Dedifferentiated amniotic fluid mesenchymal stem cell (primary cell): ENCODE data around the gene CMTM1.

ENCODE experiments used
- DNase-seq: peaks from one replicate; pipeline ENCODE4 v3.0.0-alpha.2; 2016; ENCODE audit errors: extremely low spot score

CMTM1 gene

GRCh38 chr16:66538910-66539309 is 27.3 kb upstream of the CMTM1 start:
- no peak for DNase-seq

- DNase-seq = no peak
Observed at GRCh38 chr16:66539623-66540469, 26.4 kb upstream of the CMTM1 start.

GRCh38 chr16:66541388-66542355 is 24.6 kb upstream of the CMTM1 start:
- DNase-seq = no peak

GRCh38 chr16:66542396-66542795 is 23.8 kb upstream of the CMTM1 start:
- no peak for DNase-seq

GRCh38 chr16:66543541-66543940 is 22.7 kb upstream of the CMTM1 start:
- no peak for DNase-seq

GRCh38 chr16:66544016-66544757 is 22.1 kb upstream of the CMTM1 start:
- DNase-seq = no peak

GRCh38 chr16:66547101-66547989 is 18.9 kb upstream of the CMTM1 start:
- no peak for DNase-seq

GRCh38 chr16:66548068-66548467 is 18.2 kb upstream of the CMTM1 start:
- DNase-seq = no peak

- DNase-seq = no peak
Observed at GRCh38 chr16:66548868-66549267, 17.4 kb upstream of the CMTM1 start.

GRCh38 chr16:66549284-66550131 is 16.7 kb upstream of the CMTM1 start, which contains the start of gene TK2:
Gene TK2 (minus strand): TSS chr16:66550122. CDS start chr16:66550061, 61 bp downstream.
- DNase-seq = peak; percentile 45

GRCh38 chr16:66551348-66551759 is 14.9 kb upstream of the CMTM1 start:
- no peak for DNase-seq

- no peak for DNase-seq
Observed at GRCh38 chr16:66551788-66552285, 14.4 kb upstream of the CMTM1 start.

- peak; percentile 74 for DNase-seq
Observed at GRCh38 chr16:66552286-66553177, 13.7 kb upstream of the CMTM1 start, which contains the start of gene CKLF. Gene CKLF (plus strand): TSS chr16:66552576. CDS start chr16:66552716, 140 bp downstream.

- DNase-seq = no peak
Observed at GRCh38 chr16:66553223-66553622, 13.0 kb upstream of the CMTM1 start.

GRCh38 chr16:66554021-66554420 is 12.2 kb upstream of the CMTM1 start:
- no peak for DNase-seq

- DNase-seq = no peak
Observed at GRCh38 chr16:66554495-66554894, 11.7 kb upstream of the CMTM1 start.

- no peak for DNase-seq
Observed at GRCh38 chr16:66560107-66560506, 6.1 kb upstream of the CMTM1 start.

- DNase-seq = no peak
Observed at GRCh38 chr16:66561381-66562080, 4.7 kb upstream of the CMTM1 start.
